ENCODE results near the gene IGSF10.

GRCh38 chr3:151423091-151423490 lies 37.8 kb downstream of the IGSF10 start:
- TF ChIP-seq CTCF (conservative IDR thresholded peaks at IDR 0.05) (no peak), EZH2 (IDR thresholded peaks at IDR 0.05; ENCODE audit: low read depth) (no peak)
